HG03135 (cell line): ENCODE results near the gene SOST.

ENCODE experiments used
- ATAC-seq: cut with Tn5 transposase; IDR thresholded peaks from one replicate; pipeline ENCODE4 v1.9.1; 2021; ENCODE audit warnings: mild to moderate bottlenecking, moderate library complexity; ENCODE audit not compliant: unreplicated experiment

Gene SOST

DNA sequence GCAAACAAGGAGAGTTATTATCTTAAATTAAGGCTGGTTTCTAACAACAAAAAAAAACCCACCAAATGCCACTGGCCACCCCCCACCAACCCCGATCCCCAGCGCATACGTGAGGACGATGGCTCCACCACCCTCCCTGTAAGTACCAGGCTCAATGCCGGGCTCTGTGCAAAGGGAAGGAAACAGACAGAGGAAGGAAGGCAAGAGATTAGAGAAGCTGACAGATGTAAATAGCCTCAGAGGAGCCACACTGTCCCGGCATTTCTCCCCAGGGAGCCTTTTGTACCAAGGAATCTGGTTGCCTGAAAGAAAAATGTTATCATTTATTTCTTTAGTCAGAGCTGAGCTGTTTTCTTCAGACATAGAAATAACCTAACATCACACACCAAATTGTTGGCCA lies 13.1 kb downstream of the SOST start:
- ATAC-seq = no peak

DNA sequence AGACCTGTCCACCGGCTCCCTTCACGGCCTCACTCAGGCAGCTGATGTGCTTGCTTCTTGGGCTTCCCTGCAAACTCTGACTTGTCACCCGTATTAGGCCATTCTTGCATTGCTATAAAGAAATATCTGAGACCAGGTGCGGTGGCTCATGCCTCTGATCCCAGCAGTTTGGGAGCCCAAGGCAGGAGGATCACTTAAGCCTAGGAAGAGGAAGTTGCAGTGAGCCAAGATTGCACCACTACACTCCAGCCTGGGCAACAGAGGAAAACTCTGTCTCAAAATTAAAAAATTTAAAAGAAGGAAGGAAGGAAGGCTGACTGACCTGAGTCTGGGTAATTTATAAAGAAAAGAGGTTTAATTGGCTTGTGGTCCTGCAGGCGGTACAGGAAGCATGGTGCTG lies 17.0 kb downstream of the SOST start:
- no peak for ATAC-seq

DNA sequence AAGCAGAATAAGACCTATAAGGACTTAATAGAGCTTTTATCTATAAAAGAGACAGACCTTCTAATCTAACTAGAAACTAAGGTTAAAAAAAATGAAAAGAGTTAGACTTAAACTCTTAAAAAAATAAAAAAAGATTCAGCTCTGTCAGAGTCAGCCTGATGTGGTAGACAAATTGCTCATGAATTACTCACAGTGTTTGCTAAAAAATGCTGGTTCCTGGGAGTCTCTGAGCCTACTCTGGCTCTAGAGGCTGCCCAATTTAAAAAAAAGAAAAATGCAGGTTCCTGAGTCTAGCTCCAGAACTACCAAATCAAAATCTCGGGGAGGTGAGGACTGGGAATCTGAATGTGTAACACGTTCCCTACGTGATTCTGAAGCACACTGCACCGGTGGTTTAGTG lies 18.1 kb downstream of the SOST start:
- no peak for ATAC-seq

DNA sequence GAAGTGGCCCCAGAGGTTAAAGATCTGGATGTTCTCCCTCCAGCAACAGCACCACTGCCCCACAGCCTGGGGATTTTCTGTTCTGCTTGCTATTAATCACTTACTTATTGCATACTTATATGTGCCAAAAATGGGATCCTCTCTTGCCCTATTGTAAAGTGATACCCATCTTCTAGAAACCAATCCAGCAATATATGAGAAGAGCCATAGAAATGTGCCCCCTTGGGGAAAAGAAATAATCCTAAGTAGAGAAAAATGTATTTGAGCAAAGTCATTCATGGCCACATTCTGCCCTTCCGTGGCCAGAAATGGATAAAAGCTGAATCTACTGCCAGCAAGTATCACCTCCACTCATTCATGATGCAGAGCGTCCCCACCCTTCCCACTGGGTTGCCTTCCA lies 20.9 kb downstream of the SOST start:
- no peak for ATAC-seq

GRCh38 chr17:43736389-43736788 lies 22.2 kb downstream of the SOST start:
- ATAC-seq = no peak

- ATAC-seq = no peak
Measured at GRCh38 chr17:43734376-43734775, 24.2 kb downstream of the SOST start.

DNA sequence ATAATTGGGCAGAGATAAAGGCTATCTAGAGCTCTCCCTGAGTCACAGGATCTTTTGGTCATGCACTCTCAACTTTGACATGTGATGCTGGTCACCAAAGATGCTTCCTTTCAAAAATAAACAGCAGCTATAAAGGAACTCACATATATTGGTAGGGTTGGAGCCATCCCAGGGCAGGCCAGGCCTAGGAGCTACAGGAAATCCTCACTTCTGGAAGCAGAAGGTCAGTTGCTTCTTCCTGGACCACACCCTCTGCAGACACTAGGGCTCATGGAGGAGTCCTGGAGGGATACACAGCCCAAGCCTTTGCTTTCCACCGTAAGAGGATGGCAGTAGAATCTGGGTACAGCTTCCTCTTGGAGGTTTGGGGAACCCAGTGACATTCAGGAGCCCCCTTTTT lies 24.6 kb downstream of the SOST start:
- no peak for ATAC-seq

- ATAC-seq = no peak
Measured at GRCh38 chr17:43732958-43733357, 25.6 kb downstream of the SOST start.

- ATAC-seq = no peak
Measured at GRCh38 chr17:43728081-43728480, 30.5 kb downstream of the SOST start.

GRCh38 chr17:43723697-43724359 lies 34.8 kb downstream of the SOST start:
- no peak for ATAC-seq

GRCh38 chr17:43722870-43723665 lies 35.5 kb downstream of the SOST start:
- ATAC-seq = no peak

GRCh38 chr17:43722269-43722619 lies 36.3 kb downstream of the SOST start:
- ATAC-seq = no peak

- no peak for ATAC-seq
Measured at GRCh38 chr17:43721537-43722268, 36.9 kb downstream of the SOST start.

GRCh38 chr17:43720311-43721060 lies 38.1 kb downstream of the SOST start:
- ATAC-seq = peak; percentile 56

GRCh38 chr17:43719578-43719977 lies 39.0 kb downstream of the SOST start:
- ATAC-seq = no peak

GRCh38 chr17:43718544-43718943 lies 40.0 kb downstream of the SOST start:
- ATAC-seq = no peak

GRCh38 chr17:43717913-43718312 lies 40.7 kb downstream of the SOST start:
- no peak for ATAC-seq

GRCh38 chr17:43714465-43715149 lies 44.0 kb downstream of the SOST start:
- no peak for ATAC-seq

- ATAC-seq = no peak
Measured at GRCh38 chr17:43713494-43714162, 45.0 kb downstream of the SOST start.

- ATAC-seq = no peak
Measured at GRCh38 chr17:43712397-43712796, 46.2 kb downstream of the SOST start.
